Measurements from ENCODE around the gene ALKBH8.

The ALKBH8 gene

DNA sequence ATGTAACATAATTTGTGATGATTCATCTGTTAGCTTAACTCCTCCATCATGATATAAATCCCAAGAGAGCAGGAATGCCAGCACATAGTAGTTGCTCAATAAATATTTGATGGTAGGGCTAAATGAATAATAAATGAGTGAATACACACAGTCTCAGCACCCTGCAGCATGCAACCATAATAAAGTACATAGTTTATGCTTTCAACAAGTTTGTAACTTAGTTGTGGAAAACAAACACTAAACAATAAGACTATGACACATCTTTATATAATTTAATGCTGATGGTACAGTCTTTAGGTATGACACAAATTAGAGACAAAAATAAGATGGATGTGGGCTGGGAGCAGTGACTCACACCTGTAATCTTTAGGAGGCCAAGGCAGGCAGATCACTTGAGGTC, 3.8 kb downstream of the ALKBH8 start:
- TF ChIP-seq, protein P1, sequence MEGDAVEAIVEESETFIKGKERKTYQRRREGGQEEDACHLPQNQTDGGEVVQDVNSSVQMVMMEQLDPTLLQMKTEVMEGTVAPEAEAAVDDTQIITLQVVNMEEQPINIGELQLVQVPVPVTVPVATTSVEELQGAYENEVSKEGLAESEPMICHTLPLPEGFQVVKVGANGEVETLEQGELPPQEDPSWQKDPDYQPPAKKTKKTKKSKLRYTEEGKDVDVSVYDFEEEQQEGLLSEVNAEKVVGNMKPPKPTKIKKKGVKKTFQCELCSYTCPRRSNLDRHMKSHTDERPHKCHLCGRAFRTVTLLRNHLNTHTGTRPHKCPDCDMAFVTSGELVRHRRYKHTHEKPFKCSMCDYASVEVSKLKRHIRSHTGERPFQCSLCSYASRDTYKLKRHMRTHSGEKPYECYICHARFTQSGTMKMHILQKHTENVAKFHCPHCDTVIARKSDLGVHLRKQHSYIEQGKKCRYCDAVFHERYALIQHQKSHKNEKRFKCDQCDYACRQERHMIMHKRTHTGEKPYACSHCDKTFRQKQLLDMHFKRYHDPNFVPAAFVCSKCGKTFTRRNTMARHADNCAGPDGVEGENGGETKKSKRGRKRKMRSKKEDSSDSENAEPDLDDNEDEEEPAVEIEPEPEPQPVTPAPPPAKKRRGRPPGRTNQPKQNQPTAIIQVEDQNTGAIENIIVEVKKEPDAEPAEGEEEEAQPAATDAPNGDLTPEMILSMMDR (IDR thresholded peaks at IDR 0.05; ENCODE audit: insufficient read depth, low read length, missing control alignments), result no peak
- DNase-seq (ENCODE audit: low read depth, low spot score), result no peak
- ChIA-PET CTCF (interaction anchor here (3.1 to 25.5 kb wide), 4 partner anchors 12 to 135 kb away, joined by 24 to 485 read pairs (median 110); no protein-coding TSS in a partner anchor), POLR2A (no interaction called here)
- H3K4me3 ChIP-seq (ENCODE audit: low read depth, low read length), result no peak overlapping the region

DNA sequence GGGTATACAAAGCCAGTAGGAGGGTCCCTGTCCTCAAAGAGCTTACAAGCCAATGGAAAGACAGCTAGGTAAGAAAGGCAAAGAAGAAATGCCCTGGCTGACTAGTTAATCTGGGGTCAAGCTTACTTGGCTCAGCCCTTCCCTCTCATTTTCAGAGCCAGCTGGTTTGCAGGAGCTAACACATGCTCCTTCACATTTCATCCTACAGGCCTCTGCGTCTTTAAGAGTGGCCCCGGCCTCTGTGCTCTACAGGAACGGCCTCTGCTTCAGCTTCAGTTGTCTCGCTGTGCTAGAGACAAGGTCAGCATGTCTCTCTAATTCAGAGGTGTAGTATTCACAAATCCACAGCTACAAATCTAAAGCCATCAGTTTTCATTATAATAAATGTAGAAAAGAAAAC, 15.2 kb downstream of the ALKBH8 start:
- no peak for DNase-seq (ENCODE audit: low read depth, low spot score)
- POLR2A ChIA-PET, result no interaction called here
- CTCF ChIA-PET, result interaction anchor here (0.7 to 9.7 kb wide), 10 partner anchors 10 to 349 kb away, joined by 3 to 110 read pairs (median 6); no protein-coding TSS in a partner anchor

DNA sequence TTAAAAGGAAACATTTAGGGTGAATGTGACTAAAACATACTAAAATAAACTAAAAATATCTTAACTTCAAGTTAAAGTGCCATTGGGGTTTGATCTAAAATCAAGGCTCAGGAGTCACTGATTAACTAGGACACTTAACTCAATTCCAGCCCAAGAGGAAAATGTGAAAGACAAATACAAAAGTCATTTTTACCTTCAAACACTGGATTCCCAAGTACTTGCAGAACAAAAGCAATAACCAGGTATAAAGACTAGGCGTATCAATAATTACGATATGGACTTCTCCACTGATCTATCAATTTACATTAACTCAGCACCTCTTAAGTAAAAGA, 15.6 kb downstream of the ALKBH8 start:
- POLR2A ChIA-PET, result no interaction called here

More for the DNA sequence above, 15.2 kb downstream of the ALKBH8 start:
- TF ChIP-seq, protein P1 (IDR thresholded peaks at IDR 0.05; ENCODE audit: insufficient read depth, low read length, missing control alignments), result no peak
- H3K4me3 ChIP-seq (ENCODE audit: low read depth, low read length), result no peak overlapping the region

DNA sequence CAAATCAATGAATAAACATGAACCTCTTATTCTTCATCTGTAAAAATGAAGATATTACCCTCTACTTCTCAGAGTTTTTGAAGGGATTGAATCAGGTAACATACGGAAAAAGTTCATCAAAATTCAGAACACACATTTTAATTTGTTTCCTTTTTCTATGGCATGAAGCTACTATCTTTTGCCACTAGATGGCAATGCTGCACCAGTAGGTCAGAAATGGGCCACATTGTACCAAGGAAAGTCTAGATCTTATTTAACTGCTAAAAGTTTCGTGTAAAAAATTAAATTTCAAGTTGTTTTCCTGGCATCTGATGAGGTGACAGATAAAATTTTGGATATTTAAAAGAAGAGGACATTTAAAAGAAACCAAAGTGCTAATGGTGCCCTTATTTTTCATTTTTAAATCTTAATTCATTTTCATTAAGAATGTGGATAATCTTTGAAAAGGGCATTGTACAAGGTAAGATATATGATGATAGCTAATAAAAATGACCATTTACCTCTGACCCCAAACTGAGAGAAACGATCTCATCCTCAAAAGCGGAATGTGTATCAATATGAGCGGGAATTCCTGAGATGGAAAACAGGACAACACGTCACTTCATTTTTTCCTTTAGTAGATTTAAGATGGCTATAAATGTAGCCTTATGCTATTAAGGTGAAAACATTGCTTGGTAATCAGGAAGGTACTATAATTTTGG, 16.1 kb downstream of the ALKBH8 start:
- CTCF ChIA-PET, result interaction anchor here (0.7 to 9.7 kb wide), 32 partner anchors 8 to 351 kb away, joined by 3 to 110 read pairs (median 4); partner anchors contain the start of gene CWF19L2
- POLR2A ChIA-PET, result interaction anchor here (1.0 kb wide), 1 partner anchor 220 kb away, joined by 3 read pairs; no protein-coding TSS in a partner anchor
- DNase-seq (ENCODE audit: low read depth, low spot score), result no peak
- TF ChIP-seq, protein P1 (IDR thresholded peaks at IDR 0.05; ENCODE audit: insufficient read depth, low read length, missing control alignments), result peak; percentile 70
- no peak overlapping the region for H3K4me3 ChIP-seq (ENCODE audit: low read depth, low read length)

More for the DNA sequence above, 15.6 kb downstream of the ALKBH8 start:
- no peak overlapping the region for H3K4me3 ChIP-seq (ENCODE audit: low read depth, low read length)
- CTCF ChIA-PET, result interaction anchor here (0.7 to 9.7 kb wide), 18 partner anchors 8 to 349 kb away, joined by 3 to 110 read pairs (median 6); no protein-coding TSS in a partner anchor
- no peak for DNase-seq (ENCODE audit: low read depth, low spot score)
- TF ChIP-seq, protein P1 (IDR thresholded peaks at IDR 0.05; ENCODE audit: insufficient read depth, low read length, missing control alignments), result no peak

DNA sequence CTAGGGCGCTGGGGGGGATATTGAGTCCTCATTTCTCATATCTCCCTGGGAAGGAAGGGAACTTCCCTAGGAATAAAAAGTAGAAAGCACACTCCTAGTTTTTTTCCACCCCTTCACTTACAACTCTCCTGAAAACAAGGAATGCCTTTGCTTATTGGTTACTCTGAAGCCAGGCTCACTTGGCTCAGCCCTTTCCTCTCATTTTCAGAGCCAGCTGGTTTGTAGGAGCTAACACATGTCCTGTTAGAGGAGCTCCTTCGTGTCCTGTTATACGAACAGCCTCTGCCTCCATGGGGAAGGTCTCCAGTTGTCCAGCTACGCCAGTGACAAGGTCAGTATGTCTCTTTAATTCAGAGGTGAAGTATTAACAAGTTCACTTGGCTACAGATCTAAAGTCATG, 17.6 kb downstream of the ALKBH8 start:
- ChIA-PET CTCF (interaction anchor here (0.9 to 9.7 kb wide), 15 partner anchors 8 to 350 kb away, joined by 3 to 110 read pairs (median 5); no protein-coding TSS in a partner anchor), POLR2A (no interaction called here)
- no peak for DNase-seq (ENCODE audit: low read depth, low spot score)
- H3K4me3 ChIP-seq (ENCODE audit: low read depth, low read length), result no peak overlapping the region
- TF ChIP-seq, protein P1 (IDR thresholded peaks at IDR 0.05; ENCODE audit: insufficient read depth, low read length, missing control alignments), result no peak

DNA sequence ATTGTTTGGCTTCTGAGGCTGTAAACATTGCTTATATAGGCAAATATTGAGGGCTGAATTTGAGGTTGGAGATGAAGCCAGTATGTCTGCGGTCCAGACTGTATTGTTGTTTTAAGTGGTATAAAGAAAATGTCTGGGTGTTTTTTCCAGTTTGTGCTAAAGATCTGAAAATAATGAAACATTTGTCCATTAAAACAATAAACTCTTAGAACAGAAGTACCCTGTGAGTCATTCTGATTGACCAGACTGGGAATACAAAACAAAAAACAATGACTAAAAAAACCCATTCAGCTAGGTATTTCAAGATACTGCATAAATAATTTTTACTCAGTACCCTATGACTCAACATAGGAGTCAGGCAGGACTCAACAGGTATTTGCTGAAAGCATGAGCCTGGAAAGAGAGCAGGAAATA, 20.4 kb downstream of the ALKBH8 start:
- TF ChIP-seq, protein P1 (IDR thresholded peaks at IDR 0.05; ENCODE audit: insufficient read depth, low read length, missing control alignments), result no peak
- H3K4me3 ChIP-seq (ENCODE audit: low read depth, low read length), result no peak overlapping the region
- CTCF ChIA-PET, result interaction anchor here (0.7 to 9.7 kb wide), 5 partner anchors 10 to 226 kb away, joined by 3 to 109 read pairs (median 3); no protein-coding TSS in a partner anchor
- POLR2A ChIA-PET, result no interaction called here
- DNase-seq (ENCODE audit: low read depth, low spot score), result no peak

Data from AG04449 (cell line).